Prostate gland (tissue), 2 donors: Measurements from ENCODE around the gene ZNG1C.
"Not testable (repeated sequence)": the region's sequence is repeated elsewhere in the genome, so short reads cannot be mapped to it uniquely, and the experiment has no call there.

Source experiments
- POLR2A ChIP-seq: fragments of 450-650 bp; IDR thresholded peaks from one replicate; pipeline ENCODE4 v1.6.1; 2016; ENCODE audit warnings: antibody characterized with exemption, mild to moderate bottlenecking
- POLR2AphosphoS5 ChIP-seq: sonication (generic); formaldehyde crosslinking; IDR thresholded peaks from one replicate; pipeline ENCODE4 v1.6.1; 2017; ENCODE audit warnings: antibody characterized with exemption
- TF ChIP-seq, protein P1 (sequence below), 4 experiments: fragments of 200-600 bp in 2 of 4; fragments of 450-650 bp in 2 of 4; sonication (generic) in 2 of 4; IDR thresholded peaks; 1 replicate in 3 of 4; 2 replicates in 1 of 4; pipeline ENCODE4 v1.5.1; 2016 to 2019; ENCODE audit warnings: antibody characterized with exemption in 4 of 4, mild to moderate bottlenecking in 2 of 4, moderate library complexity in 2 of 4

DNA sequence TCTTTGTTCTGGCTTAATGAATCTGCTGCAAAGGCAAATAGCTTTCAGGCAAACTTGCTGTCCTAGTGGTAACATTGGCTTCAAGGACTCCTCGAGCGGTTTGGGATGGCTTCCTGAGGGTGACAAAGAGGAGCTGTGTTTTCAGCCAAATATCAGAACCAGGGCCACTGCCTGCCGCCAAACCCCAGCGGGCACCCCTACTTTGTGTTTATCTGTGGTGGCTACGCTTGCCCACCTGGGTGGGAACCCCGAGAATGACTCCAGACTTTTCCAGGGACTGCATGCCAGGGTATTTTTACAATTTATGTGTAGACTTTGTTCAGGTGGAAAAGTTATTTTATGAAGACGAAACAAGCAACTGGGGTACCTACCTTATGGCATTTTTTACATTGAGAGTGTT lies 96.2 kb downstream of the ZNG1C start:
- TF ChIP-seq POLR2AphosphoS5, POLR2A: not testable (repeated sequence)
- TF ChIP-seq, protein P1, sequence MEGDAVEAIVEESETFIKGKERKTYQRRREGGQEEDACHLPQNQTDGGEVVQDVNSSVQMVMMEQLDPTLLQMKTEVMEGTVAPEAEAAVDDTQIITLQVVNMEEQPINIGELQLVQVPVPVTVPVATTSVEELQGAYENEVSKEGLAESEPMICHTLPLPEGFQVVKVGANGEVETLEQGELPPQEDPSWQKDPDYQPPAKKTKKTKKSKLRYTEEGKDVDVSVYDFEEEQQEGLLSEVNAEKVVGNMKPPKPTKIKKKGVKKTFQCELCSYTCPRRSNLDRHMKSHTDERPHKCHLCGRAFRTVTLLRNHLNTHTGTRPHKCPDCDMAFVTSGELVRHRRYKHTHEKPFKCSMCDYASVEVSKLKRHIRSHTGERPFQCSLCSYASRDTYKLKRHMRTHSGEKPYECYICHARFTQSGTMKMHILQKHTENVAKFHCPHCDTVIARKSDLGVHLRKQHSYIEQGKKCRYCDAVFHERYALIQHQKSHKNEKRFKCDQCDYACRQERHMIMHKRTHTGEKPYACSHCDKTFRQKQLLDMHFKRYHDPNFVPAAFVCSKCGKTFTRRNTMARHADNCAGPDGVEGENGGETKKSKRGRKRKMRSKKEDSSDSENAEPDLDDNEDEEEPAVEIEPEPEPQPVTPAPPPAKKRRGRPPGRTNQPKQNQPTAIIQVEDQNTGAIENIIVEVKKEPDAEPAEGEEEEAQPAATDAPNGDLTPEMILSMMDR (IDR thresholded peaks at IDR 0.05), result not testable (repeated sequence)
